GM12874 (cell line): Measurements from ENCODE around the gene SOCS2.

Experiments used
- TF ChIP-seq, protein P1 (sequence below): IDR thresholded peaks from 2 replicates; pipeline ENCODE4 v1.5.1; 2011; ENCODE audit warnings: low read depth, mild to moderate bottlenecking, control low read depth, low read length, moderate library complexity; ENCODE audit not compliant: insufficient read depth

The SOCS2 gene

DNA sequence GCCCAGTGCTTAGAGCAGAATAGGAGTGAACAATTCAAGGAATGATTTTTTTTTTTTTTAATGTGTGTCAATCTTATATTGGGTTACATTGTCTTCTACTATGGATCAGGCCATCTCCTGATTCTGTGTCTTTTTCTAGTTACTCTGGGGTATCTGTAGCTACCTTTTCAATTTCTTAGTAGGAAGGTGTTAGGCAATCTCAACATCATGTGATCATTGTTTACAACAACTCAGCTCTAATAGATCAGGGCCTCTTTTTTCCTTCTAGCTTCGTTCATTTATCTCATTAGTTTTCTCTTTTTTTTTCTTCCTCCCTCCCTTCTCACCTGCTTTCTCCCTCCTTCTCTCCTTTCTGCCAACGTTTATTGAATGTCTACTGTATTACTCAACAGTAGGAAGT lies 8.9 kb downstream of the SOCS2 start:
- TF ChIP-seq, protein P1, sequence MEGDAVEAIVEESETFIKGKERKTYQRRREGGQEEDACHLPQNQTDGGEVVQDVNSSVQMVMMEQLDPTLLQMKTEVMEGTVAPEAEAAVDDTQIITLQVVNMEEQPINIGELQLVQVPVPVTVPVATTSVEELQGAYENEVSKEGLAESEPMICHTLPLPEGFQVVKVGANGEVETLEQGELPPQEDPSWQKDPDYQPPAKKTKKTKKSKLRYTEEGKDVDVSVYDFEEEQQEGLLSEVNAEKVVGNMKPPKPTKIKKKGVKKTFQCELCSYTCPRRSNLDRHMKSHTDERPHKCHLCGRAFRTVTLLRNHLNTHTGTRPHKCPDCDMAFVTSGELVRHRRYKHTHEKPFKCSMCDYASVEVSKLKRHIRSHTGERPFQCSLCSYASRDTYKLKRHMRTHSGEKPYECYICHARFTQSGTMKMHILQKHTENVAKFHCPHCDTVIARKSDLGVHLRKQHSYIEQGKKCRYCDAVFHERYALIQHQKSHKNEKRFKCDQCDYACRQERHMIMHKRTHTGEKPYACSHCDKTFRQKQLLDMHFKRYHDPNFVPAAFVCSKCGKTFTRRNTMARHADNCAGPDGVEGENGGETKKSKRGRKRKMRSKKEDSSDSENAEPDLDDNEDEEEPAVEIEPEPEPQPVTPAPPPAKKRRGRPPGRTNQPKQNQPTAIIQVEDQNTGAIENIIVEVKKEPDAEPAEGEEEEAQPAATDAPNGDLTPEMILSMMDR: no peak

DNA sequence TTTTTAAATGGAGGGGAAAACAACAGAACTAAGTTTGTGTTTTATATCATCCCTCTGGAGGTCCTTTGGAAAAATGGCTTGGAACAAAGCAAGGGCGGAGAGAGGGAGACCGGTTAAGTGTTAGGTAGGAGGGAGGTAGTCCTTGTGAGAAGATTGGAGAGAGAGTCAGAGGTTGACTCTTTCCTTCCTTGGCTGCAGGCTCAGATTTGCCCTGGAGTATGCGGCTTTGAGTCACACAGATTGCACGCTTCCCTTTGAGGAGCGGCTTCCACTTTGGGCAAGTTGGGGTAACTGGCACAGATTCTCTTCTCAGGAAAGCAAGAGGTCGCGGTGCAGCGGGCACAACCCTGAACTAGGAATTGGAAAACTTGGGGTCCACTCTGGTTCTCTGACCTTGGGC lies 9.9 kb downstream of the SOCS2 start:
- TF ChIP-seq, protein P1: no peak

DNA sequence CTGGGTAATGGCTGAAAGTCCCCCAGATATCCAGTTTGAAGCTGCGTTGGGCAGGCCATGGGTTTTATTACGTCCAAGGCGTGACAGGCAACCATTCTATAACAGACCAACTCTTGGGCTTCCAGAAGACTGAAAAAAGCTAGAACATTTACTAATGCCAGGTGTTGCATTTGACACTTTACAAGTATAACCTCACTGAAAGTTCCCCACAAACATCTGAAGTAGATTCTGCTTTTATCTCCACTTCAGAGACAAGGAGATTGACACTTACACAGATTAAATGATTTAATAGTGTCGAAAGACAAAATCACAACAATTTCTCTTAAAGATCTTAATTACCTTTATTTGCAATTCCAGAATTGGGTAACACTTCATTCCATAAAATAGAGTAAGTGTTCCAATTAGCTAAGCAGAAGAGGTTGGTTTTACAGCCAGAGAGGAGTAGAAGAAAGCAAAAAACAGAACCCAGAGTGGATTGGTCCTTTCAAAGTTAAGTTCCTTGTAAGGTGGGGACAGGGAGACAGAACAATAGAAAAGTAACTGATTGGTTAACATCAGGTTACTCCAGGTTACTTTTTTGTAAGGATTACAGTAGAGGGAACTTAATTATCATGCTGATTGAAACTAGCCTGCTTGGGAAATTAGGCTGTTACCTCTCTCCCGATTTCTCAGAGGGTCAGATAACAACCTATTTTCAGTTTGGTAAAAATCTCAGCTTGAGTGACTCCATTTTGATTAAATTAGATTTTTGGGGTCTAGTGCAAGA lies 11.3 kb downstream of the SOCS2 start:
- TF ChIP-seq, protein P1: no peak

DNA sequence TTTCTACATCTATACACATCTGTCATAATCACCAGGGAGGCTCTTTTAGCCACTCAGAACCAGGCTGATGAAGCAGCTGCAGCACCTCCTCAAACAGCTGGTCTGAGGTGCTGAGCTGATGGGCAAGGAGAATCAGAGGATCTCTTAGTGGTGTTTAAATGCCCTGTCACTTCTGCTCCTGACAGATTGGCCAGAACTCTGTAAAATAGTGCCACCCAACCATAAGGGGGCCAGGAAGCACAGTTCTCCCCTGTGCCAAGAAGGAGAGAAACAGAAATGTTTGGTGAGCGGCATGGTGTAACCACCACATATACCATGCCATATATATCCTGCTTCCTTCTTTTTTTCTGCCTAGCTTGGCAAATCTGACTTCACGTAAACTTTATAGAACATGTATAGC lies 12.8 kb downstream of the SOCS2 start:
- TF ChIP-seq, protein P1: no peak

DNA sequence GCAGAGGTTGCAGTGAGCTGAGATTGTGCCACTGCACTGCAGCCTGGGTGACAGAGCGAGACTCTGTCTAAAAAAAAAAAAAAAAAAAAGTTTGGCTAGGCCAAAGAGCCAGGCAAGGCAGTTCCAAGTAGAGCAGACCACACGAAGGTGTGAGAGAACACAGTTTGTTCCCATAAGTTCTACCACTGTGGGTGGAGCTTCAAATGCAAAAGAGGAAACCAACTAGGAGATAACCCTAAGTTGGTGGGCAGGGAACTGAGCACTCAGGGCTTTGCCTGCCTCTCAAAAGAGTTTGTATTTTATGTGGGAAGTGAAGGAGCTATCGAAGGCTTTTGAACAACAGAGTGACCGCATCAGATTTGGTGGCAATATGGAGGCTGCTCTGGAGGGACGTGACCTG lies 15.1 kb downstream of the SOCS2 start:
- TF ChIP-seq, protein P1: no peak

DNA sequence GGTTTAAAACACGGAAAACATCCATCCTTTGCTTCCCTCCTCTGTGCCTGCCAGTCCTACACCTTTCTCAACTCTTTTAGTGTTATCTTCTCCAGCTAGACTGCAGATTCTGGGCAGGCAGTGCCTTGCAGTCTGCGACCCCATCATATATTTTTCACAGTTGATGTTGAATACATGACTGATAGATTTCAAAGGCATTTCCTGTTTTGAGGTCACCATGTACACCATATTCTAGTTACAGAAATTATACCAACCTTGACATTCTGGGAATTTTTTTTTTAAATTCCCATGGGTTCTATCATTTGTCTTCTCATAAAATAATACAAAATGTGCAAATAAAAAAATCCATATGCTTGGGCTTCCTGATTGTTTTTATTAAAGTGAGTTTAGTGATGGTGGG lies 16.6 kb downstream of the SOCS2 start:
- TF ChIP-seq, protein P1: no peak

DNA sequence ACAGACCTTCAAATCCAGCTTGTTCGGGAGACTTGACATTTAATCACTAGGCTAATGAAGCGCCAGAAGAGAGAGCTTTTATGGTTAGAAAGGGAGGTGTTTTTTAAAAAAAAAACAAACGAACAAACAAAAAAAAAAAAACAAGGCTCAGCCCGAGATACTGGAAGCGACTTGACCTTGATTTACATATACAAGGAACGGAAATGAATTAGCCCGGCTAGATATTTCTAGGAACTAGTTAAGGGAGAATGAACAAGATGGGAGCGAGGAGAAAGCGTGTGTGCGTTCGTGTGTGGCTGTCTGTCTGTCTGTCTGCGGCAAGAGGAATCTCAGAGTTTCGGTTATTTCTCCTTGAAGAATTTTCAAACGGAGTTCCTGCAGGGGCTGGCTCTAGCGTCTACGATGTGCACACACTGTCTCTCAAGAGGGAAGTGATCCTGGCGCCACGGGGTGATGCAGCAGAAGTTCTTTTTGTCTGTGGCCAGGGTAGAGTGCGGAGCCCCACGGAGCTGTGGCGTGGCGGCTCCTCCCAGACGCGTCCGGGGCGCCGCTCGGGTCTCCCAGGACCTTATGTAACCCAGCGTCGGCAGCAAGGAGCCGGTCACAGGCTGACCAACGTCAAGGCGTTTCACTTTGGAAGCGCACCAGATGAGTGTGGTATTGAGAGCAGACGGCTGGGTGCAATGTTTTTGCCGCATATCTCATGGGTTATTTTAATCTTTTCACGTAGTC lies 18.8 kb downstream of the SOCS2 start:
- TF ChIP-seq, protein P1: no peak
